SK-N-SH treated with all-trans-retinoic acid at 6 μM for 48 hours (cell line): Measurements from ENCODE around the gene C6orf136.

Experiments used
- BACH2 ChIP-seq: fragments of 250-450 bp; sonication (Bioruptor Pico); IDR thresholded peaks from 2 replicates; pipeline ENCODE4 v1.9.0; 2021; ENCODE audit warnings: mild to moderate bottlenecking, borderline replicate concordance
- CREB5 ChIP-seq: fragments of 250-450 bp; sonication (Bioruptor Pico); IDR thresholded peaks from 2 replicates; pipeline ENCODE4 v1.5.1; 2020; ENCODE audit warnings: low read depth, mild to moderate bottlenecking, moderate library complexity
- CSRNP3 ChIP-seq: fragments of 250-450 bp; sonication (Bioruptor Pico); IDR thresholded peaks from 2 replicates; pipeline ENCODE4 v1.5.1; 2021; ENCODE audit warnings: mild to moderate bottlenecking, moderate library complexity
- ISL1 ChIP-seq: fragments of 250-450 bp; sonication (Bioruptor Pico); IDR thresholded peaks from 2 replicates; pipeline ENCODE4 v2.1.2; 2022; ENCODE audit warnings: mild to moderate bottlenecking, moderate library complexity
- PATZ1 ChIP-seq: fragments of 250-450 bp; sonication (Bioruptor Pico); IDR thresholded peaks from 2 replicates; pipeline ENCODE4 v1.8.0; 2020; ENCODE audit warnings: mild to moderate bottlenecking, moderate library complexity, borderline replicate concordance
- ZC3H10 ChIP-seq: fragments of 250-450 bp; sonication (Bioruptor Pico); IDR thresholded peaks from 2 replicates; pipeline ENCODE4 v1.5.1; 2021; ENCODE audit warnings: mild to moderate bottlenecking, moderate library complexity
- ZNF565 ChIP-seq: fragments of 450-650 bp; formaldehyde crosslinking; conservative IDR thresholded peaks from 2 replicates; pipeline ENCODE4 v1.5.0; 2020; ENCODE audit warnings: low read depth, mild to moderate bottlenecking, moderate library complexity
- ZNF70 ChIP-seq: fragments of 450-650 bp; formaldehyde crosslinking; IDR thresholded peaks from 2 replicates; pipeline ENCODE4 v1.5.0; 2020; ENCODE audit warnings: mild to moderate bottlenecking, moderate library complexity

DNA sequence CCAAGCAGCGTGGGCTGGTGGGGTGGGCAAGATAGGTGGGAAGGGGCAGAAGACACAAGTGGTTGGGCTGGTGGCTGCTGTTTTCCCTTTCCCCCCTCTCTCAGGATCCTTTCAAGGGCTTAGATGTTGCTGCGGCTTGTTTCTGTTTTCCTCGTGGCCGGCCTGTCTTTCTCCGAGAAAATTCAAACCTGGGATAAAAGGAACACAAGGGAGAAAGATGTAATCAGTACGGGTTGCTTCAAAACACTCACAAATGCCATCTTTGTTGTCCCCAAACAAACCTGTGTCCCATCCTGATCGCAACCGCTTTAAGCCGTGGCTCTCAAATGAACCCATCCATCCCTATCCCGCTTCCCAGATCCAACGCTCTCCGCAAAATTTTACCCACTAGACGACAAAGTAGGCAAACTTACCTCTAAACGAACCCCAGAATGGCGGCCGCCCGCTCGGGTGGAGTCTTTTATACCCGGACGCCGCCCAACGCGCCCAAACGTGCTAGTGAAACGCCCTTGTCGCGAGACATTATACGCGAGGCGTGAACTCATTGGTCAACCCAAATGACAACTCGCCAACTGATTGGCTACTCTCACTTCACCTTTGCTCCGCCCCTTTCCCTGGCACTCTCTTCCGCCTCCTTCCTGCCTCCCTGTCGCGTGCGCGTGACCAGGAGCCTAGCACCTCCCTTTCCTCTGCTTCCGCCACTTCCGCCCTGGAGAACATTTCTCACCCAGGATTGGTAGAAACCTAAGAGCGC, 29.9 kb upstream of the C6orf136 start, which contains the start of gene PPP1R10:
- peak; percentile 93 for TF ChIP-seq PATZ1 (CRISPR knock-in tag)
- no peak for TF ChIP-seq ZNF70 (CRISPR knock-in tag)
- peak; percentile 81 for TF ChIP-seq ZC3H10
- no peak for TF ChIP-seq BACH2 (CRISPR knock-in tag)
- peak; percentile 85 for TF ChIP-seq CREB5
- no peak for TF ChIP-seq ISL1 (CRISPR knock-in tag)
- TF ChIP-seq ZNF565 (CRISPR knock-in tag) = no peak
- peak; percentile 93 for TF ChIP-seq CSRNP3 (CRISPR knock-in tag)
